ENCODE data around the gene CASKIN2.

DNA sequence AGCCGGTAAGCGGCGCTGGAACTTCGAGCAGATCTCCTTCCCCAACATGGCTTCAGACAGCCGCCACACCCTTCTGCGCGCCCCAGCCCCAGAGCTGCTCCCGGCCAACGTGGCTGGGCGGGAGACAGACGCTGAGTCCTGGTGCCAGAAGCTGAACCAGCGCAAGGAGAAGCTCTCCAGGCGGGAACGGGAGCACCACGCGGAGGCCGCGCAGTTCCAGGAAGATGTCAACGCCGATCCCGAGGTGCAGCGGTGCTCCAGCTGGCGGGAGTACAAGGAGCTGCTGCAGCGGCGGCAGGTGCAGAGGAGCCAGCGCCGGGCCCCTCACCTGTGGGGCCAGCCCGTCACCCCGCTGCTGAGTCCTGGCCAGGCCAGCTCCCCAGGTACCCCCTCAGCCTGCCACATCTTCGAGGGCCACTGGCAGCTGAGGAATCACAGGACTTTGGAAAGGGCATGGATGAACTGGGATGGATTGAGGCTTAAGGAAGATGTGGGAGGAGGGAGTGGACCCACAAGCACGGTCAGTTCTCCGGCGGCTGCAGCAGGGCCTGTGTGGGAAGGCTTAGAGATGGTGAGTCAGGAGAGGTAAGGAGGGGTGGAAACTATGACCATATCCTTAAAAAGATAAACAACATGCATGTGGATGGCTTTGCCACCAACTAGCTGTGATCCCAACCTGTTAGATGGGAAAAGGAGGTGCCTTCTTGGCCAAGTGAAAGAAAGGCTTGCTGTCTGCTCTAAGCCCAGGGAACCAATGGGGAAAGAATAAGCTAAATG is 6.8 kb upstream of the CASKIN2 start:
- TF ChIP-seq, protein P1, sequence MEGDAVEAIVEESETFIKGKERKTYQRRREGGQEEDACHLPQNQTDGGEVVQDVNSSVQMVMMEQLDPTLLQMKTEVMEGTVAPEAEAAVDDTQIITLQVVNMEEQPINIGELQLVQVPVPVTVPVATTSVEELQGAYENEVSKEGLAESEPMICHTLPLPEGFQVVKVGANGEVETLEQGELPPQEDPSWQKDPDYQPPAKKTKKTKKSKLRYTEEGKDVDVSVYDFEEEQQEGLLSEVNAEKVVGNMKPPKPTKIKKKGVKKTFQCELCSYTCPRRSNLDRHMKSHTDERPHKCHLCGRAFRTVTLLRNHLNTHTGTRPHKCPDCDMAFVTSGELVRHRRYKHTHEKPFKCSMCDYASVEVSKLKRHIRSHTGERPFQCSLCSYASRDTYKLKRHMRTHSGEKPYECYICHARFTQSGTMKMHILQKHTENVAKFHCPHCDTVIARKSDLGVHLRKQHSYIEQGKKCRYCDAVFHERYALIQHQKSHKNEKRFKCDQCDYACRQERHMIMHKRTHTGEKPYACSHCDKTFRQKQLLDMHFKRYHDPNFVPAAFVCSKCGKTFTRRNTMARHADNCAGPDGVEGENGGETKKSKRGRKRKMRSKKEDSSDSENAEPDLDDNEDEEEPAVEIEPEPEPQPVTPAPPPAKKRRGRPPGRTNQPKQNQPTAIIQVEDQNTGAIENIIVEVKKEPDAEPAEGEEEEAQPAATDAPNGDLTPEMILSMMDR (IDR thresholded peaks at IDR 0.05 in 2 of 3, conservative IDR thresholded peaks at IDR 0.05 in 1 of 3; ENCODE audit: control insufficient read depth in 2 of 3, extremely low read depth in 1 of 3, insufficient read depth in 1 of 3, low read depth in 3 of 3, low read length in 3 of 3): no peak
- TF ChIP-seq POLR2A (IDR thresholded peaks at IDR 0.05; ENCODE audit: low read depth, low read length): no peak
- TF ChIP-seq EP300 (IDR thresholded peaks at IDR 0.05; ENCODE audit: borderline replicate concordance in 1 of 2, control insufficient read depth in 1 of 2, low read depth in 2 of 2, low read length in 2 of 2): no peak
- TF ChIP-seq, protein P2, sequence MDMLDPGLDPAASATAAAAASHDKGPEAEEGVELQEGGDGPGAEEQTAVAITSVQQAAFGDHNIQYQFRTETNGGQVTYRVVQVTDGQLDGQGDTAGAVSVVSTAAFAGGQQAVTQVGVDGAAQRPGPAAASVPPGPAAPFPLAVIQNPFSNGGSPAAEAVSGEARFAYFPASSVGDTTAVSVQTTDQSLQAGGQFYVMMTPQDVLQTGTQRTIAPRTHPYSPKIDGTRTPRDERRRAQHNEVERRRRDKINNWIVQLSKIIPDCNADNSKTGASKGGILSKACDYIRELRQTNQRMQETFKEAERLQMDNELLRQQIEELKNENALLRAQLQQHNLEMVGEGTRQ (IDR thresholded peaks at IDR 0.05; ENCODE audit: borderline replicate concordance, low read depth, low read length): no peak
- TF ChIP-seq, protein P3, sequence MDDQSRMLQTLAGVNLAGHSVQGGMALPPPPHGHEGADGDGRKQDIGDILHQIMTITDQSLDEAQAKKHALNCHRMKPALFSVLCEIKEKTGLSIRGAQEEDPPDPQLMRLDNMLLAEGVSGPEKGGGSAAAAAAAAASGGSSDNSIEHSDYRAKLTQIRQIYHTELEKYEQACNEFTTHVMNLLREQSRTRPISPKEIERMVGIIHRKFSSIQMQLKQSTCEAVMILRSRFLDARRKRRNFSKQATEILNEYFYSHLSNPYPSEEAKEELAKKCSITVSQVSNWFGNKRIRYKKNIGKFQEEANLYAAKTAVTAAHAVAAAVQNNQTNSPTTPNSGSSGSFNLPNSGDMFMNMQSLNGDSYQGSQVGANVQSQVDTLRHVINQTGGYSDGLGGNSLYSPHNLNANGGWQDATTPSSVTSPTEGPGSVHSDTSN (IDR thresholded peaks at IDR 0.05; ENCODE audit: insufficient replicate concordance, low read depth, low read length): no peak
- no peak for TF ChIP-seq POLR2AphosphoS5 (IDR thresholded peaks at IDR 0.05; ENCODE audit: low read length)
- TF ChIP-seq RAD51 (IDR thresholded peaks at IDR 0.05): no peak
- no peak for TF ChIP-seq LARP7 (IDR thresholded peaks at IDR 0.05)

All from GM12878 (cell line).